HEK293 (cell line): ENCODE results near the gene CLIC5.

Experiments
- CTCF ChIA-PET: fragments of 350-600 bp; formaldehyde crosslinking; extraction: SDS; loops from one replicate; lab custom pipeline; 2021; ENCODE audit warnings: antibody characterized with exemption; lab: Yijun Ruan, JAX
- POLR2A ChIA-PET: fragments of 300-600 bp; formaldehyde crosslinking; extraction: SDS; loops from one replicate; lab custom pipeline; 2020; ENCODE audit warnings: antibody characterized with exemption, inconsistent platforms; lab: Yijun Ruan, JAX
- H3K27ac ChIP-seq: fragments of 200-500 bp; sonication (Bioruptor generic); 2 replicates; pipeline ENCODE4 v1.5.1; 2014; ENCODE audit warnings: low read depth, low read length, control low read depth, inconsistent platforms; ENCODE audit errors: extremely low read depth
- H3K36me3 ChIP-seq, 2 experiments: fragments of 200-500 bp in 1 of 2; sonication (Bioruptor generic) in 1 of 2; 1 replicate in 1 of 2; 2 replicates in 1 of 2; pipeline ENCODE4 v1.5.1; 2014 to 2017; ENCODE audit warnings: inconsistent platforms in 2 of 2, low read length in 2 of 2; ENCODE audit not compliant: control insufficient read depth in 2 of 2, insufficient read depth in 1 of 2
- H3K4me1 ChIP-seq: fragments of 200-500 bp; sonication (Bioruptor generic); 2 replicates; pipeline ENCODE4 v1.5.1; 2014; ENCODE audit warnings: mild to moderate bottlenecking, low read length, inconsistent platforms; ENCODE audit not compliant: control insufficient read depth, insufficient read depth
- H3K4me3 ChIP-seq: 2 replicates; pipeline ENCODE4 v1.5.1; 2011; ENCODE audit warnings: low read depth, mild to moderate bottlenecking, control low read depth, low read length, moderate library complexity
- H3K9me3 ChIP-seq: fragments of 200-500 bp; sonication (Bioruptor generic); 2 replicates; pipeline ENCODE4 v1.5.1; 2014; ENCODE audit warnings: low read depth, low read length, inconsistent platforms; ENCODE audit not compliant: control insufficient read depth, insufficient read depth
- BCL11A ChIP-seq: fragments of 450-650 bp; formaldehyde crosslinking; IDR thresholded peaks from 2 replicates; pipeline ENCODE4 v1.5.1; 2016; ENCODE audit warnings: low read depth, missing biosample characterization, missing genetic modification characterization
- EGR2 ChIP-seq: fragments of 450-650 bp; formaldehyde crosslinking; IDR thresholded peaks from 2 replicates; pipeline ENCODE4 v1.5.1; 2016; ENCODE audit warnings: low read depth, missing biosample characterization, missing genetic modification characterization
- GFI1B ChIP-seq: fragments of 450-650 bp; formaldehyde crosslinking; IDR thresholded peaks from 2 replicates; pipeline ENCODE4 v1.5.1; 2016; ENCODE audit warnings: missing biosample characterization, missing genetic modification characterization
- GLI2 ChIP-seq: fragments of 450-650 bp; formaldehyde crosslinking; IDR thresholded peaks from 2 replicates; pipeline ENCODE4; 2017; ENCODE audit warnings: missing biosample characterization, missing genetic modification characterization, low read depth, borderline replicate concordance
- GLIS1 ChIP-seq: fragments of 450-650 bp; formaldehyde crosslinking; IDR thresholded peaks from 2 replicates; pipeline ENCODE4 v1.5.1; 2016; ENCODE audit warnings: missing biosample characterization, missing genetic modification characterization
- HIC1 ChIP-seq: fragments of 450-650 bp; formaldehyde crosslinking; IDR thresholded peaks from 2 replicates; pipeline ENCODE4 v1.5.1; 2016; ENCODE audit warnings: missing biosample characterization, missing genetic modification characterization
- KLF10 ChIP-seq: fragments of 450-650 bp; IDR thresholded peaks from 2 replicates; pipeline ENCODE4 v1.5.1; 2018; ENCODE audit warnings: missing biosample characterization, mild to moderate bottlenecking, missing genetic modification characterization
- KLF16 ChIP-seq: fragments of 450-650 bp; formaldehyde crosslinking; IDR thresholded peaks from 2 replicates; pipeline ENCODE4 v1.5.1; 2017; ENCODE audit warnings: missing biosample characterization, missing genetic modification characterization
- KLF7 ChIP-seq: fragments of 450-650 bp; formaldehyde crosslinking; IDR thresholded peaks from 2 replicates; pipeline ENCODE4 v1.5.1; 2016; ENCODE audit warnings: missing biosample characterization, missing genetic modification characterization, borderline replicate concordance
- PRDM1 ChIP-seq: fragments of 450-650 bp; formaldehyde crosslinking; IDR thresholded peaks from 2 replicates; pipeline ENCODE4; 2016; ENCODE audit warnings: missing biosample characterization, missing genetic modification characterization
- RBAK ChIP-seq: fragments of 450-650 bp; formaldehyde crosslinking; IDR thresholded peaks from 2 replicates; pipeline ENCODE4 v1.5.1; 2016; ENCODE audit warnings: missing biosample characterization, missing genetic modification characterization
- SCRT2 ChIP-seq: fragments of 450-650 bp; formaldehyde crosslinking; IDR thresholded peaks from 2 replicates; pipeline ENCODE4 v1.5.1; 2016; ENCODE audit warnings: missing biosample characterization, missing genetic modification characterization
- WT1 ChIP-seq: fragments of 450-650 bp; formaldehyde crosslinking; IDR thresholded peaks from 2 replicates; pipeline ENCODE4 v1.5.1; 2016; ENCODE audit warnings: missing biosample characterization, missing genetic modification characterization
- ZNF211 ChIP-seq: fragments of 450-650 bp; formaldehyde crosslinking; IDR thresholded peaks from 2 replicates; pipeline ENCODE4 v1.5.1; 2016; ENCODE audit warnings: low read depth, missing biosample characterization, missing genetic modification characterization
- ZNF239 ChIP-seq: fragments of 450-650 bp; formaldehyde crosslinking; IDR thresholded peaks from 2 replicates; pipeline ENCODE4 v1.5.1; 2016; ENCODE audit warnings: missing biosample characterization, missing genetic modification characterization
- ZNF416 ChIP-seq: fragments of 450-650 bp; formaldehyde crosslinking; IDR thresholded peaks from 2 replicates; pipeline ENCODE4 v1.5.1; 2016; ENCODE audit warnings: missing biosample characterization, missing genetic modification characterization
- ZNF48 ChIP-seq: fragments of 450-650 bp; formaldehyde crosslinking; IDR thresholded peaks from 2 replicates; pipeline ENCODE4 v1.5.1; 2016; ENCODE audit warnings: missing biosample characterization, missing genetic modification characterization
- ZNF560 ChIP-seq: fragments of 450-650 bp; formaldehyde crosslinking; IDR thresholded peaks from 2 replicates; pipeline ENCODE4 v1.5.1; 2017; ENCODE audit warnings: missing biosample characterization, missing genetic modification characterization, borderline replicate concordance
- ZNF585B ChIP-seq: fragments of 450-650 bp; formaldehyde crosslinking; IDR thresholded peaks from 2 replicates; pipeline ENCODE4 v1.5.1; 2016; ENCODE audit warnings: missing biosample characterization, missing genetic modification characterization
- ZNF596 ChIP-seq: fragments of 450-650 bp; IDR thresholded peaks from 2 replicates; pipeline ENCODE4 v1.5.0; 2018; ENCODE audit warnings: missing biosample characterization, mild to moderate bottlenecking, missing genetic modification characterization, moderate library complexity
- ZNF624 ChIP-seq: fragments of 450-650 bp; formaldehyde crosslinking; IDR thresholded peaks from 2 replicates; pipeline ENCODE4 v1.5.1; 2017; ENCODE audit warnings: missing biosample characterization, missing genetic modification characterization
- ZNF654 ChIP-seq: fragments of 450-650 bp; formaldehyde crosslinking; IDR thresholded peaks from 2 replicates; pipeline ENCODE4 v1.5.1; 2016; ENCODE audit warnings: low read depth, missing biosample characterization, missing genetic modification characterization
- ZNF660 ChIP-seq: fragments of 450-650 bp; IDR thresholded peaks from 2 replicates; pipeline ENCODE4 v1.5.1; 2018; ENCODE audit warnings: missing biosample characterization, mild to moderate bottlenecking, missing genetic modification characterization
- ZNF768 ChIP-seq: fragments of 450-650 bp; formaldehyde crosslinking; IDR thresholded peaks from 2 replicates; pipeline ENCODE4 v1.5.1; 2018; ENCODE audit warnings: missing biosample characterization, mild to moderate bottlenecking, missing genetic modification characterization
- ZSCAN30 ChIP-seq: fragments of 450-650 bp; IDR thresholded peaks from 2 replicates; pipeline ENCODE4 v1.5.1; 2018; ENCODE audit warnings: missing biosample characterization, mild to moderate bottlenecking, missing genetic modification characterization, moderate library complexity
- TF ChIP-seq, protein P1 (sequence below): fragments of 450-650 bp; formaldehyde crosslinking; IDR thresholded peaks from 2 replicates; pipeline ENCODE4 v1.5.1; 2016; ENCODE audit warnings: missing biosample characterization, missing genetic modification characterization

The CLIC5 gene

DNA sequence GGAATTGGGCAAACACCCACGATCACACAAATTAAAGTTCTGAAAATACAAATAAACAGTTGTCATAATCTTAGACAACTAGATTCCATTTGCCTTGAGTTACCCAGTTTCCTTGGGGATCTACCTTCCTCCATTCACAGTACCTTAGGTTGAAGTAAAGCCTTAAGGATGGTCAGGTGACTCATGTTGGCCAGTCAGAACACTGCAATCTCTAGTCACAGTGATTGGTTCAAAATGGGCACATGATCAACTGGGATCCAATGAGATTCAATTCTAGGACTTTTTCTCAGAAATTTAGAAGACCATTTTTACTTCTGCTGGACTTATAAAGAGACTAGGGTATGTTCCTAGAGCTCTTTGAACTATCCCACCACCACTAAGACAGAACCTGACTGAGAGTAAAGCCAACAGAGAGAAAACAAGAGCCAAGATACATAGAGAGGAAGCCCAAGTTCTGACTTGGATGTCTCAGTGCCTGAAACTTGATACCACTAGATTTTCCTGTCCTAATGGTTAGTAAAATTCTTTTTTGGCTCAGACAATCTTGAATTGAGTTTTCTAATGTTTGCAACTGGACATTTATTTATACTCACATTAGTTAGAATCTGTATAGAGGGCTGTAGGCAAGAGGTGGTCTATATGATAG, 8.6 kb upstream of the CLIC5 start:
- no peaks in the 10 kb centered on the region for H3K9me3 ChIP-seq
- POLR2A ChIA-PET: no interaction called here
- H3K4me3 ChIP-seq: no peak overlapping the region
- no peaks in the 10 kb centered on the region for H3K36me3 ChIP-seq
- H3K4me1 ChIP-seq: no peaks in the 10 kb centered on the region
- CTCF ChIA-PET: interaction anchor here (0.9 to 1.0 kb wide), 2 partner anchors 8 to 100 kb away, joined by 3 to 4 read pairs; partner anchors contain the start of gene CLIC5
- H3K27ac ChIP-seq: no peak overlapping the region
- TF ChIP-seq ZSCAN30 (tag by site-specific recombination): no peak
- TF ChIP-seq ZNF416: no peak
- TF ChIP-seq GFI1B (tag by site-specific recombination): no peak
- no peak for TF ChIP-seq EGR2 (tag by site-specific recombination)
- no peak for TF ChIP-seq KLF10 (tag by site-specific recombination)
- TF ChIP-seq, protein P1, sequence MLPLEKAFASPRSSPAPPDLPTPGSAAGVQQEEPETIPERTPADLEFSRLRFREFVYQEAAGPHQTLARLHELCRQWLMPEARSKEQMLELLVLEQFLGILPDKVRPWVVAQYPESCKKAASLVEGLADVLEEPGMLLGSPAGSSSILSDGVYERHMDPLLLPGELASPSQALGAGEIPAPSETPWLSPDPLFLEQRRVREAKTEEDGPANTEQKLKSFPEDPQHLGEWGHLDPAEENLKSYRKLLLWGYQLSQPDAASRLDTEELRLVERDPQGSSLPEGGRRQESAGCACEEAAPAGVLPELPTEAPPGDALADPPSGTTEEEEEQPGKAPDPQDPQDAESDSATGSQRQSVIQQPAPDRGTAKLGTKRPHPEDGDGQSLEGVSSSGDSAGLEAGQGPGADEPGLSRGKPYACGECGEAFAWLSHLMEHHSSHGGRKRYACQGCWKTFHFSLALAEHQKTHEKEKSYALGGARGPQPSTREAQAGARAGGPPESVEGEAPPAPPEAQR (tag by site-specific recombination): no peak
- no peak for TF ChIP-seq RBAK (tag by site-specific recombination)
- no peak for TF ChIP-seq ZNF624 (tag by site-specific recombination)
- TF ChIP-seq WT1 (tag by site-specific recombination): no peak
- no peak for TF ChIP-seq ZNF211 (tag by site-specific recombination)
- TF ChIP-seq GLIS1 (tag by site-specific recombination): no peak
- TF ChIP-seq ZNF596: no peak
- TF ChIP-seq PRDM1 (tag by site-specific recombination): no peak

- no peak overlapping the region for H3K27ac ChIP-seq
- no peaks in the 10 kb centered on the region for H3K36me3 ChIP-seq
- H3K9me3 ChIP-seq: no peaks in the 10 kb centered on the region
- H3K4me3 ChIP-seq: no peak overlapping the region
- ChIA-PET POLR2A (no interaction called here), CTCF (interaction anchor here (1.0 kb wide), 1 partner anchor 99 kb away, joined by 4 read pairs; no protein-coding TSS in a partner anchor)
- TF ChIP-seq SCRT2 (tag by site-specific recombination) (no peak), KLF7 (tag by site-specific recombination) (no peak), BCL11A (tag by site-specific recombination) (no peak), GLI2 (tag by site-specific recombination) (no peak), ZNF768 (no peak), HIC1 (no peak), ZNF660 (tag by site-specific recombination) (no peak), KLF16 (tag by site-specific recombination) (no peak), ZNF654 (no peak), ZNF585B (tag by site-specific recombination) (no peak), ZNF560 (tag by site-specific recombination) (no peak), ZNF48 (tag by site-specific recombination) (no peak), ZNF239 (tag by site-specific recombination) (no peak)
- no peaks in the 10 kb centered on the region for H3K4me1 ChIP-seq
Measured at GRCh38 chr6:46023216-46023915, 7.7 kb upstream of the CLIC5 start.
